GM21528 (cell line): ENCODE data around the gene TEX53.

Experiments used
- ATAC-seq: cut with Tn5 transposase; IDR thresholded peaks from one replicate; pipeline ENCODE4 v1.9.1; 2021; ENCODE audit warnings: mild to moderate bottlenecking, moderate library complexity; ENCODE audit not compliant: unreplicated experiment, low FRiP score

TEX53 gene

DNA sequence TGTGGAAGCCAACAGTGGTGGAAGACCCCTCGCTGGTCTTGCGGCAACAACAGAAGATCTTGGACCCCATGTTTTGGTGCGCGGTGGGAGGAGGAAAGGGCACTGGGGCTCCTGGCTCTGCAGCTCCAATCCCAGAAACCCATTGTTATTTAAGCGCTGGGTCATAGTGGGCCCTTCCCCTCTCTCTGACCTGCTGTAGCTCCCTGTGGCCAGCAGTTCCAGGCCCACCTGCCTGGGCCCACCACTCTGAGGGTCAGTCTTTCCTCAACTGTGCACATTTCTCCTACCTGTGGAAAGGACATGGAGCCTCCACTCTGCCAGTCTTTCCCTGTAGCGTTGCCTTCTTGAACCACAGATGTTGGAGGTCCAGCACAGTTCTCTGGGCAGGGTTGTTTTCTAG lies at the start of gene TEX53:
Gene TEX53 (minus strand): TSS at position 101 of the 400 bp plus-strand sequence. CDS start 31 bp downstream, at position 70.
- no peak for ATAC-seq

- no peak for ATAC-seq
Measured at GRCh38 chr9:114706711-114707110, 49.1 kb upstream of the TEX53 start.

- ATAC-seq: no peak
Measured at GRCh38 chr9:114701988-114702387, 44.4 kb upstream of the TEX53 start.

GRCh38 chr9:114697951-114698351 lies 40.3 kb upstream of the TEX53 start:
- ATAC-seq: peak; percentile 38

DNA sequence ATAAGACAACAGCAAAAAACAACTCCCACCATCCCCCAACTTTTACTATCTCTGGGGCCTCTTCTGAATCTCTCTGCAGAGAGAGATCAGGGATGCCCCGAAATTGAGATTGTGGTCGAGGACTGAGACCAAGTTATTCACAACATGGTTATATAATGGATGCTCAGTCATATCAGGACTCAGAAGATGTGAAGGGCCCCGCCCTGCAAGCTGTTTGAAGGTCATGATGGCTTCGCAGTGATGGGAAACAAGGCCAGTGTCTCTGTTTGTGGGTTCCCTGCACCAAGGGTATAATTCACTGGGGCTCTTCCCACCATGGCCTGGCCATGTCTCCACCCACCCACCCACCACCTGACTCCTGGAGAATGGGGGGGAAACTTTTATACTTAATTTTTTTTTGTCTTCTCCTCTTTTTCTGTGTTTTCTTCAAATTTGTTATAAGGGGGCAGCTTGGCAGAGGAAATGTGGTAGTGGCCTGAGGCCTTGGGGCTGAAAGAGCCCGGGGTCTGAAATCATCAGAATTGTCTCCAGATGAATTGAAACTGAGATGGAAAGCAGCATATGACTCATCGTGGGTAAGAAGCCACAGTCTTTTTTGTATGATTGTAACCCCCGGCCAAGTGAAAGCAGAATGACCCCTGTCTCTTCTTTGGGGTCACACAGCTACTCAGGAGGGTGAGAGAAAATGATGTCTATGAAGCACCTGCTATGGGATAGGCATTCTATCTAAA lies 39.4 kb upstream of the TEX53 start:
- ATAC-seq: peak; percentile 70

DNA sequence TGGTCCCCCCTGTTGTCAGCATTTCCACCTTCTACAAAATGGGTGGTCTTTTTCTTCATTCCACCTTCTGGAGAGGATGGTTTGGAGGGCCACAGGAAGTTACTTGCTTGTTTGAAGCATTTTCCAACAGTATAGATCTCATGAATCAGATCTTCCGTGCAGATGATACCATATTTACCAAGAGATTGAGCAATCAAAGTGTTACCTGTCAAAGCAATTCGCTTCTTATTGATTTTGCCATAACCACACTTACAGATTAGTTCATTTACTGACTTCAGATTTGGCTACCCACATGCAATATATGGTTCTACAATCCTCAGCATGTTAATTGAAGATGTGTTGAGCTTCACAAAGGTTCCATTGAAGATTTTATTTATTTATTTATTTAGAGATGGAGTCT lies 38.3 kb upstream of the TEX53 start:
- ATAC-seq: no peak

DNA sequence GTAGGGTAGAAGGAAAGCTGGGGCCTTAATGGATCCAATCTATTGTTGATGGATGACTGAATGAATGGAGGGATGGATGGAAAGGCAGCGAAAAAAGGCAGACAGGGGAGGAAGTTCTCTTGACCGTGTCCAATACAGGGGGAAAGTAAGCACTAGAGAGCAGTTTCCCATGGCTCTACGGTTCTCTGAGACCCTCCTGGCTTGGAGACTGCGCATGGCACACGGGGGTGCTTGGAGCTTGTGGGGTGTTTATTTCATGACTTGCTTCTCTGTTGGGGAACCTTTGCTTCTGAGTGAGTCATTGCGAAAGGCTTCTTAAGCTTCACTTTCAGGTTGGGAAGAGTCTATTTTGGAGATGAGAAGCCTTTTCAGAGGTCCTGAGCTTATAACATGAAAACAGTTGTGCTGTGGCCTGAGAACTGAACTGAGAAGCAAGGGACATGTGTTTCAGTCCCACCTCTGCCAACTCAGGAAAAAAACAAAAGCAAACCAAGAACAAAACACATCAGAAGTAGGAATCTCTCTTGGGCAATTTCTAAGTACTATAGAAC lies 37.2 kb upstream of the TEX53 start:
- peak; percentile 38 for ATAC-seq

- ATAC-seq: no peak
Measured at GRCh38 chr9:114694146-114694545, 36.5 kb upstream of the TEX53 start.

GRCh38 chr9:114693248-114693855 lies 35.7 kb upstream of the TEX53 start:
- ATAC-seq: no peak

- no peak for ATAC-seq
Measured at GRCh38 chr9:114691956-114692295, 34.3 kb upstream of the TEX53 start.

GRCh38 chr9:114691046-114691955 lies 33.7 kb upstream of the TEX53 start:
- peak; percentile 46 for ATAC-seq

DNA sequence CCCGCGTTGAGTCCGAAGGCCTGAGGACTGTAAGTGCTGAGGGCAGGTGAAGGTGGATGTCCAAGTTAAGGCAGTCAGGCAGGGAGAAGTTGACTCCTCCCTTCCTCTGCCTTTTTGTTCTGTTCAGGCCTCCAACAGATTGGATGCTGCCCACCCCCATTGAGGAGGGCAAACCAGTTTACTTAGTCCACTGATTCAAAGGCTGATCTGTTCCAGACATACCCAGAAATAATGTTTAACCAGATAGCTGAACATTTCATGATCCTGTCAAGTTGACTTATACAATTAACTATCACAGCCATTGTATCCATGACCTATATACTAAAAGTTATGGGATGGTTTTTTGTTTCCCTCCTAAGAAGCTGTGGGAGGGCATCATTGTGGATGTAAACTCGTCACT lies 32.7 kb upstream of the TEX53 start:
- no peak for ATAC-seq

GRCh38 chr9:114689813-114690212 lies 32.2 kb upstream of the TEX53 start:
- no peak for ATAC-seq

DNA sequence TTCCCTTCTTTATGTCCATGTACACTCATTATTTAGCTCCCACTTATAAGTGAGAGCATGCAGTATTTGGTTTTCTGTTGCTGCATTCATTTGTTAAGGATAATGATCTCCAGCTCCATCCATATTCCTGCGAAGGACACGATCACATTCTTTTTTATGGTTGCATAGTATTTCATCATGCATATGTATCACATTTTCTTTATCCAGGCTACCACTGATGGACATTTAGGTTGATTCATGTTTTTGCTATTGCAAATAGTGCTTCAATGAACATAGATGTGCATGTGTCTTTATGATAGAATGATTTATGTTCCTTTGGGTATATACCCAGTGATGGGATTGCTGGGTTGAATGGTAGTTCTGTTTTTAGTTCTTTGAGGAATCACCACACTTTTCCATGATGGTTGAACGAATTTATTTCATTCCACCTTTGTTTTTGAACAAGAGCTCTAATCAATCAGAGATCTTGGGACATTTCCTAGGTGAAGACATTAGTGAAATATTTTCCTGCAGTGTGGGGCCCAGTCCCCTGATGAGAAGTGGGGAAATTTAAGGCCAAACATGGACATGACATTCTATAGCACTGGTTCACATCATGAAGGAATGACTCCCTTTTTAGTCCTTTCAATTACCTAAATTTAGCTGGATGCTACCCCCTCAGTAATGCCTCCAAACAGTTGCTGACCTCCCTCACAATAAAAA lies 31.5 kb upstream of the TEX53 start:
- ATAC-seq: no peak

- ATAC-seq: no peak
Measured at GRCh38 chr9:114688379-114688778, 30.8 kb upstream of the TEX53 start.

- ATAC-seq: no peak
Measured at GRCh38 chr9:114687034-114687433, 29.4 kb upstream of the TEX53 start.

- ATAC-seq: no peak
Measured at GRCh38 chr9:114685951-114686350, 28.3 kb upstream of the TEX53 start.

- no peak for ATAC-seq
Measured at GRCh38 chr9:114684036-114684435, 26.4 kb upstream of the TEX53 start.

DNA sequence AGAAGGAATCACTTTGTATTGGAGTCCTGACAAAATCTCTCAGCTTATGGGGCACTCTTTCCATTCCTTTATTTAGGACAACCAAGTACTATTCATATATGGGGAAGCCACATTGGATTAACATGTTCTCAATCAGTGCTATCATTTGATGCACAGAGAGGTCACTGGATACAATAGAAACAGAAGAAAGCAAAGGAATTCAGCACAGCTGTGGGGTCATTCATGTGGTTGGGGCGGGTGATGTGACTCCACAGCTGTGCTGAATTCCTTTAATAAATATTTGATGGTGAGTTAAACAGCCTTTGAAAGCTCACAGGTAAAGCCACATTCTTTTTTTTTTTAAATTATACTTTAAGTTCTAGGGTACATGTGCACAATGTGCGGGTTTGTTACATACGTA lies 25.2 kb upstream of the TEX53 start:
- ATAC-seq: no peak

DNA sequence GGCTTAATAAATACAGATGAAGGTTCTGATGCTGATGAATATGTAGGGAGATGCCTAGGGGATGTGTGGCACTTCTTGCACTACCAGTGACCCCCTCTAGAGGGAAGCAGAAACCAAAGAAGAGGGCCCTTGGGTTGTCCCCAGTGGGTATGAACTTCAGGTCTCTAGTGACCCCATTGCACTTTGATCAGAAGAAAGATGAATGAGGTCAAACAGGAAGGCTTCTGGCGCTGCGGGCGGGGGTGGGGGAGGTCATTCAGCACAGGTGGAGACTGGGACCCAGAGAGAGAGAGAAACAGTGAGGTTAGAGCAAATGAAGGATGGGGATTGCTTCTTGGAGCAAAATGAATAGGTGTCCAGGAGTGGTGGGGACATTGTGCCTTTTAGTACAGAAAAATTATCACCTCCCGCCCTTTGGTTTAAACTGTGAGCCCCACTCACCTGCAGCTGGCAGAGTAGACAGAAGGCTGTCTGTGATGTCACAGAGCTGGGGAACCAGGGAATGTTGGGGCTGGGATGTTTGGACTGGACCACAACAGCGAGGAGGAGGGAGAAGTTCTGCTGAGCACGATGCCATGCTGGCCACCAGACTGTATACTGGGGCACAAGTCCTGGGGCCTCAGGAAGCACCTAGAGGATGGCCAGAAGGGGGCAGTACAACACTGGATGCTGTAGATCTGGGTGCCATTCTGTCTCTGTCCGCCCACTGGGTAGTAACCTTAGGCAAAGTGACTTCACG lies 24.2 kb upstream of the TEX53 start, which contains the start of gene TEX48:
Gene TEX48 (minus strand): TSS at position 599 of the 739 bp plus-strand sequence. CDS start 10,469 bp downstream, outside the sequence.
- ATAC-seq: peak; percentile 83
